B cell (primary cell): ENCODE results near the gene ACE.

Experiments used
- CTCF ChIP-seq: fragments of 200-600 bp; IDR thresholded peaks from one replicate; pipeline ENCODE4 v1.8.0; 2022; ENCODE audit warnings: antibody characterized with exemption, mild to moderate bottlenecking
- EZH2 ChIP-seq: IDR thresholded peaks from 2 replicates; pipeline ENCODE4 v1.6.1; 2012; ENCODE audit warnings: borderline replicate concordance, low read depth, mild to moderate bottlenecking, moderate library complexity, low read length; ENCODE audit not compliant: insufficient read depth, poor library complexity, severe bottlenecking

- no peak for TF ChIP-seq CTCF
- no peak for TF ChIP-seq EZH2
Measured at GRCh38 chr17:63525190-63525946, 48.5 kb downstream of the ACE start.
